Fibroblast of the aortic adventitia (primary cell): ENCODE data around the gene XAB2. TPM values are rescaled to one million over a fixed set of nuclear protein-coding genes. Genes with fewer than 3 reads are reported as not detected.

Experiments
- DNase-seq: peaks from one replicate; pipeline ENCODE4 v3.0.0-alpha.2; 2010; ENCODE audit warnings: low read depth
- H3K4me3 ChIP-seq: 2 replicates; pipeline ENCODE4 v1.5.1; 2011; ENCODE audit warnings: low read depth, mild to moderate bottlenecking, control low read depth, low read length, moderate library complexity
- total RNA-seq: library from RNA; depleted of rRNA; stranded (reverse); fragments of >200 nt; gene quantifications from 2 replicates; pipeline ENCODE4 v1.2.3, GENCODE V29; 2012; ENCODE audit warnings: low replicate concordance
- TF ChIP-seq, protein P1 (sequence below): IDR thresholded peaks from 2 replicates; pipeline ENCODE4 v1.5.1; 2011; ENCODE audit warnings: mild to moderate bottlenecking, low read length, control low read depth, inconsistent platforms; ENCODE audit not compliant: insufficient read depth

XAB2 gene
- total RNA-seq, 1 donor = 30.5 TPM

DNA sequence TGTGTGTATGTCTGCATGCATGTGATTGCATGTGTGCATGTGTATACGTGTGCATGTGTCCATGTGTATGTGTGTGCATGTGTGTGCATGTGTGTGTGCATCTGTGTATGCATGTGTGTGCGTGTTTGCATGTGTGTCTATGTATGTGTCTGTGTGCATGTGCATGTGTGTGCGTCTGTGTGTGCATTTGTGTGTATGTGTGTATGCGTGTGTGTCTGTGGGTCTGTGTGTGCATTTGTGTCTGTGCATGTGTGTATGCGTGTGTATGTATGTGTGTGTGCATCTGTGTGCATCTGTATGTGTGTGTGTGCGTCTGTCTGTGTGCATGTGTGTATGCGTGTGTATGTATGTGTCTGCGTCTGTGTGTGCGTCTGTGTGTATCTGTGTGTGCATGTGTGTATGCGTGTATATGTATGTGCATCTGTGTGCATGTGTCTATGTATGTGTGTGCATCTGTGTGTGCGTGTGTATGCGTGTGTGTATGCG lies 10.6 kb upstream of the XAB2 start:
- no peak for DNase-seq
- TF ChIP-seq, protein P1, sequence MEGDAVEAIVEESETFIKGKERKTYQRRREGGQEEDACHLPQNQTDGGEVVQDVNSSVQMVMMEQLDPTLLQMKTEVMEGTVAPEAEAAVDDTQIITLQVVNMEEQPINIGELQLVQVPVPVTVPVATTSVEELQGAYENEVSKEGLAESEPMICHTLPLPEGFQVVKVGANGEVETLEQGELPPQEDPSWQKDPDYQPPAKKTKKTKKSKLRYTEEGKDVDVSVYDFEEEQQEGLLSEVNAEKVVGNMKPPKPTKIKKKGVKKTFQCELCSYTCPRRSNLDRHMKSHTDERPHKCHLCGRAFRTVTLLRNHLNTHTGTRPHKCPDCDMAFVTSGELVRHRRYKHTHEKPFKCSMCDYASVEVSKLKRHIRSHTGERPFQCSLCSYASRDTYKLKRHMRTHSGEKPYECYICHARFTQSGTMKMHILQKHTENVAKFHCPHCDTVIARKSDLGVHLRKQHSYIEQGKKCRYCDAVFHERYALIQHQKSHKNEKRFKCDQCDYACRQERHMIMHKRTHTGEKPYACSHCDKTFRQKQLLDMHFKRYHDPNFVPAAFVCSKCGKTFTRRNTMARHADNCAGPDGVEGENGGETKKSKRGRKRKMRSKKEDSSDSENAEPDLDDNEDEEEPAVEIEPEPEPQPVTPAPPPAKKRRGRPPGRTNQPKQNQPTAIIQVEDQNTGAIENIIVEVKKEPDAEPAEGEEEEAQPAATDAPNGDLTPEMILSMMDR = no peak
- H3K4me3 ChIP-seq = no peak overlapping the region

DNA sequence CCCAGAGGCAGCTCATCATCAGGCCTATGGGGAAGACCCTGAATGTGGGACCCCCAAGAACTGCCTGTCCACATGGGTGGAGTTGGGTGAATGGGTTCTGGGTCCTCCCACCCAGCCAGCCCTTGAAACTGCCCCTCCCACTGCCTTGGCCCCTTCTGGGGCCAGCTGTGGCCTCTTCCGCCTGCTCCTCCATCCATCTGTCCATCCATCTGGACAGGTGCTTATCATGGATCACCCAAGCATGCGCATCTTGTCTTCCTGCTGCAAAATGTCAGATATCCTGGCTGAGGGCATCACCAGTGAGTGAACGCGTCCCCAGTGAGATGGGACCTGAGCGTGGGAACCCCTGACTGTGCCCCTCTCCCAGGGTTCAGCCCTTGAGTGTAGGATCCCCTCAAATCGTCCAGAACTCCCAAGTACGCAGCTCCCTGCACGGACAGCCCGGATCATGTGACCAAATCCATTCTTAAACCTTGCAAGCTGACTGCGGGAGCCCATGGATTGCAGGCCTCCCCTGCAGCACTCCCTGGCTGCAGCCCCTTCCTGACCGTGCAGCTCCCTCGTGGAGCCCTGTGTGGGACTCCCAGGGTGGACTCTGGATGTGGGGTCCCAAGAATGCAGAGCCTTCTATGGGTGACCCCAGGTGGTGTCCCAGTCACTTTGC lies 9.6 kb upstream of the XAB2 start:
- no peak overlapping the region for H3K4me3 ChIP-seq
- TF ChIP-seq, protein P1 = no peak
- DNase-seq = no peak

DNA sequence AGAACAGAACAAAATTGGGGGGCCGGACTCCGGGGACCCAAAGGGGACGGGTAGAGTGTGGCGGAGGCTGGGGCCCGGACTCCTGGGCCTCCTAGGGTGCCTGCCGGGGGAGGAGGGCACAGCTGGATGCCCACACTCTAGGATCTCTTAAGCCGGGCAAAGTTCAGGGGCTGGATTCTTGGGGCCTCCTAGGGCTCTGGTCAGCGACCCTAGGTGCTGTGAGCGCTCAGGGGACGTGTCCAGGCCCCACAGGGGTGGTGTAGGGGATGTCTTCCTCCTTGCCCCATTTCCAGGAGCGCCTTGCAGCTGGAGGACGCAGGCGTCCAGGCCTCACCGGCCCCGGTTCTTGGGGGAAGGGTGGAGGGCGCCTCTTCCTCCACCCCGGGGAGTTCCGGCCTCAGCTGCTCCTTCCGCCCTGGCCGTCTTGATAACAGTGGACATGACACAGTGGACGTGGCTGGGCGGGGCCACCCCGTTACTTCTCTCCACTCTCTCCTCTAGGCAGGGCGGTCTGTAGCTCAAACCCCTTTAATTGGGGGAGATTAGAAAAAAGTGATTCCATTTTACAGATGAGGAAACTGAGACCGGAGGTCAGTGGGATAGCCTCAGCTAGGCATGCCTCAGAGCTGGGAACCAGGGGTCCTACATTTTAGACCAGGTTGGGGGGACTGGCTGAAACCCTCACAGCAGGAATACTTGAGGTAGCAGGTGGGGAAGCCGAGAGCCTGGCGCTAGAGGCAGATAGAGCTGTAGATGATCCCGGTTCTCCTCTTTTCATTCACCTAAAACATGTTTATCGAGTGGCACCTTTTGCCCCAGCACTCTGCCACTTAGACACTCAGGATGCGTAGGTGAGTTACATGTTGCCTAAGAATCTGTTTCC lies 8.3 kb upstream of the XAB2 start:
- no peak for DNase-seq
- TF ChIP-seq, protein P1 = no peak
- peak overlapping the region; percentile 48 for H3K4me3 ChIP-seq

DNA sequence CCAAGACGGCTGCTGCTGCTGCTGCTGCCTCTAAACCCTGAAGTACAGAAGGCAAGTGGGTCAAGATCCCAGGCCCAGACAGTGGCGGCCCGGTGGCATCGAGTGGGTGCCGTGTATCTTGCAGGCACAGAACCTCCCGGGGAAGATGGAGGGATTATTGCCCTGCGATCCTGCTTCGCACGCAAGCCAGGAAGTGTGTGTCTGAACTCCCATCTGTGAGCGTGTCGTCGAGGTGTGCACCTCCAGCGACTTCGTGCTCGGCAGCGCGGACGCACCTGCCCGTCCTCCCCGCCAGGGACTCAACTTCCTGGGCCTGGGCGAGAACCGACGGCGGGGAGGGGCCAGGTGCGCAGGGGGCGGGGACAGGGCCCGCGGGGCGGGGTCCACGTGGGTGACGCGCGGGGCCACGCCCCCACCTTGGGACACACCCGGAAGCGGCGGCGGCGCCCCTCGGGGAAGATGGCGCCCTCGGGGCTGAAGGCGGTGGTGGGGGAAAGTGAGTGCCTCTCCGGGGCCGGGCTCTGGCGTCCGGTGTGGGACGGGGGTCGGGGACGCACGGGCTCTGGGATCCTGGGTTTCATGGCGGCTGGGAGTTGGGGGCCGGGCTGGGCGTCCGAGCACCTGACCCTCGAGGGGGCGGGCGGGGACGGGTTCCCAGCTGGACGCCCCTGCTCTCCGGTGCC lies 7.5 kb upstream of the XAB2 start, which contains the start of gene STXBP2:
TSS of gene STXBP2 (plus strand) at position 420 of the 683 bp plus-strand sequence. CDS start at position 460, 40 bp downstream.
- TF ChIP-seq, protein P1 = no peak
- DNase-seq = no peak
- peak within 1 kb of the TSS; percentile 49 for H3K4me3 ChIP-seq

DNA sequence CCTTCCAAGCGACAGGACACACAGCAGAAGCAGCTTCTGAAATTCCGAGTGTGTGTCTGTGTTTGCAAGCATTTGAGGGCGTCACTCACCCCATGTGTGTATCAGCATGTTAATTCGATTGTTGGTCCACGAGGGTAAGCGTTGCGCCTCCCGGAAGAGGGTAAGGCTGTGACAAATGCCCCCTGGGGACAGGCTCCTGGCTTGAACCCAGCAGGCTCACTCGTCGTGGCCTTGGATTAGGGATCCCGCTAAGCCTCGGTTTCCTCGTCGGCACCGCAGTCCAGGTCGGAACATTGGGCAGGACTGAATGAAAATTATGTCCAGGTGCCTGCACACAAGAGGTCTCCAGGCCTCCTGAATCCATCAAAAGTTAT lies 7.0 kb upstream of the XAB2 start:
- no peak overlapping the region for H3K4me3 ChIP-seq
- no peak for DNase-seq
- TF ChIP-seq, protein P1 = no peak

DNA sequence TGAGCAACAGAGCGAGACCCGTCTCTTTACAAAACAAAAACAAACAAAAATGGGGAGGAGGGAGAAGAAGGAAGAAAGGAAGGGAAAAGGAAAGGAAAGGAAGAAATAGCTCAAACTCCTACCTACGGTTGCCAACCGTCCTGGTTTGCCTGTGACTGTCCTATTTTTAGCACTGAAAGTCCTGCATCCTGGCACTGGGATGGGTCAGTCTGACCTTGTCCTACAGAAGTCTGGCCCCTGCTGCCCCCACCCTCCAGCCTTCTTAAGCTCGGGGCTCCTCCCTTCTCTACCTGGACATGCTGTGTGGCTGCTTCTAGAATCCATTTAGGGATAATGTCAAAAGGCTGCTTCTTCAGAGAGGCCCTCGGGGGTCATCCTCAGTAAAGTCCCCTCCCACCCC lies 6.3 kb upstream of the XAB2 start:
- TF ChIP-seq, protein P1 = no peak
- H3K4me3 ChIP-seq = no peak overlapping the region
- no peak for DNase-seq
